Activated T-helper 1 cell treated with anti-CD3 and anti-CD28 coated beads, Interleukin-2, amount 50 U/mL, for 16 hours (primary cell): ENCODE data around the gene CLEC2L.

Experiments used
- DNase-seq, 2 donors: peaks; one replicate each; pipeline ENCODE4 v3.0.0-alpha.2; 2020; ENCODE audit warnings: low read depth in 1 of 2, low spot score in 1 of 2

CLEC2L gene

GRCh38 chr7:139522830-139523198, 671 bp upstream of the CLEC2L start:
- no peak for DNase-seq

GRCh38 chr7:139523968-139524815, 707 bp downstream of the CLEC2L start:
- no peak for DNase-seq

GRCh38 chr7:139525239-139525638, 1.8 kb downstream of the CLEC2L start:
- DNase-seq: no peak

GRCh38 chr7:139525750-139526149, 2.3 kb downstream of the CLEC2L start:
- no peak for DNase-seq

- no peak for DNase-seq
Measured at GRCh38 chr7:139526578-139527544, 3.4 kb downstream of the CLEC2L start.

GRCh38 chr7:139531094-139531493, 7.6 kb downstream of the CLEC2L start:
- no peak for DNase-seq

- no peak for DNase-seq
Measured at GRCh38 chr7:139532636-139533155, 9.2 kb downstream of the CLEC2L start.

GRCh38 chr7:139534096-139534495, 10.6 kb downstream of the CLEC2L start:
- DNase-seq: no peak

GRCh38 chr7:139534966-139535651, 11.6 kb downstream of the CLEC2L start:
- no peak for DNase-seq

GRCh38 chr7:139536152-139536551, 12.7 kb downstream of the CLEC2L start:
- no peak for DNase-seq

GRCh38 chr7:139538881-139539635, 15.6 kb downstream of the CLEC2L start:
- no peak for DNase-seq

GRCh38 chr7:139540203-139540602, 16.7 kb downstream of the CLEC2L start:
- DNase-seq: no peak

- no peak for DNase-seq
Measured at GRCh38 chr7:139541600-139542307, 18.3 kb downstream of the CLEC2L start.

GRCh38 chr7:139542308-139543151, 19.0 kb downstream of the CLEC2L start:
- no peak for DNase-seq

- no peak for DNase-seq
Measured at GRCh38 chr7:139543801-139544603, 20.5 kb downstream of the CLEC2L start.

- no peak for DNase-seq
Measured at GRCh38 chr7:139544645-139545044, 21.2 kb downstream of the CLEC2L start.

- DNase-seq: no peak
Measured at GRCh38 chr7:139548302-139549028, 25.0 kb downstream of the CLEC2L start.
